NOMO-1 (cell line): ENCODE results near the gene PIAS1.
"Not testable (repeated sequence)": the region's sequence is repeated elsewhere in the genome, so short reads cannot be mapped to it uniquely, and the experiment has no call there.

Experiments
- DNase-seq, 2 experiments: peaks; one replicate each; lab custom pipeline; 2025; ENCODE audit not compliant: unreplicated experiment in 2 of 2; lab: John Stamatoyannopoulos, UW

The PIAS1 gene

DNA sequence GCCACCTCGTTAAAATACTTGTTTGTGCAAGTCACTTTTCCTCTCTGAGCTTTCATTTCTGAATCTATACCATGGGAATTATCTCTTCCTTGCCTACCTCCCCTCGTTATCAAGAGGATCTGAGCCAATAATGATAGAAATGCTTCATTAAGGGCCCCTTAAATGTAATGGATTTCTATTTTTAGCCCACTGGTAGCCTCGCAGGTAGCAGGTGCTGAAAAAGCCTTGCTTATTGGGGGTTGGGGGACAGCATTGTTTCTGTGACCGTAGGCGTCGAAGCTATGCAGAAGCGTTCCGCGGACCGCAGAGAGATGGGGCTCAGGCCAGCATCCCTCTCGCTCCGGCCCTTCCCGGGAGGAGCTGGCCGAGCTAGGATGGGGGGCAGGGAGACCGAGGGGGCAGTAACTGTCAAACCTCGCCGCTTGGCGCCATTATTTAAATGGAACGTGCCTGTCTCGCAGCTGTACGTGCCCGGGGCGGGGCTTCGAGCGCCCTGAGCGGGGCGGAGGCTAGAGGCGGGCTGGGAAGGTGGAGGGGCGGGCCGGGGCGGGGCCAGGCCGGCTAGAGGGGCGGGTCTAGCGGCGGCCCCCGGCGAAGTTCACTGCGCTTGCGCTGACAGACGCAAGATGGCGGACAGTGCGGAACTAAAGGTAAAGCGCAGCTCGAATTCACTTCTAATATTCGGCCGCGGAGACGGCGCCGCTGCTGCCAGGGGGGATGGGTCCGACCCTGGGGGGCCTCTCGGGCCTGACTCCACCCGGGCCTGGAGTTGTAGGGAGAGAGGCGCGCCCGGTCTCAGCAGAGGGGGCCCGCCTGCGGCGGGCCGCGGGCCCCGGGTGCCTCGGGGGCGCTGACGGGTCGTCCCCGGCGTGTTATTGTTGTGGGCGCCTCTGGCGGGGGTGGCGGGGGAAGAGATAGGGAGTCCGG lies at the start of gene PIAS1:
PIAS1 (plus strand) TSS at position 615 of the 927 bp plus-strand sequence; CDS start at position 627, 12 bp downstream.
- peak; percentile 92 to 94 for DNase-seq

DNA sequence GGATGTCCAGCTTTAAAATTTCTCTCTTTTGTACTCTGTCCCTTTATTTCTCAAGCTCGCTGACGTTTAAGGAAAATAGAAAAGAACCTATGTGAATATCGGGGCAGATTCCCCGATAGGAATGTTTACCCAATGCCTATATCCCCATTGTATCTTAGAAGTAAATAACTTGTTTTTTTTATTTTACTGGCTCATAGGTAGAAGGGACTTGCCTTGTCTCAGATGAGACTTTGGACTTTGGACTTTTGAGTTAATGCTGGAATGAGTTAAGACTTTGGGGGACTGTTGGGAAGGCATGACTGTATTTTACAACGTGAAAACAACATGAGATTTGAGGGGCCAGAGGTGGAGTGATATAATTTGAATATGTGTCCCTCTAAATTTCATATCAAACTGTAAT lies 46.5 kb upstream of the PIAS1 start:
- DNase-seq, result not testable (repeated sequence)

DNA sequence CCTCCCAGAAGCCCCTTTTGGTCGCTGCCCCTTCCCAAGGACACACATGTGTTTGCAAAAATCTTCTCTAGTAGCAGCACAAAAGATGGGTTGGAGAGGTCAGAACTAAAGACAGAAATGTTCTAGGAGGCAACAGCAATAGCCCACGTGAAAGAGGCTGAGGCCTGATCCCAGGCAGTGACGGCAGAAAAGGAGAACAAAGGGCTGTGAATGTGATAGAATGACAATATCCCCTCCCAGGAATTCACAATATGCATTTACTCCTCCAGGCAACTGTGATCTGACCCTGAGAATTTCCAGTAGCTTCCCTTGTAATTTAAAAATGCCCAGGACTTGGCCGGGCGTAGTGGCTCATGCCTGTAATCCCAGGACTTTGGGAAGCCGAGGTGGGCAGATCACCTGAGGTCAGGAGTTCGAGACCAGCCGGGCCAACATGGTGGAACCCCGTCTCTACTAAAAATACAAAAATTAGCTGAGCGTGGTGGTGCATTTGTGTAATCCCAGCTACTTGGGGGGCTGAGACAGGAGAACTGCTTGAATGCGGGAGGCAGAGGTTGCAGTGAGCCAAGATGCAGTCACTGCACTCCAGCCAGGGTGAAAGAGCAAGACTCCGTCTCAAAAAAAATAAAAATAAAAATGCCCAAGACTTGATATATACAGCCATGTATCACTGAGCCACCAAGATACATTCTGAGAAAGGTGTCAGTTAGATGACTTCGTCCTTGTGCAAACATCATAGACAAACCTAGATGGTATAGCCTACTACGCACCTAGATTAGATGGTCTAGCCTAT lies 43.6 kb upstream of the PIAS1 start:
- no peak for DNase-seq

DNA sequence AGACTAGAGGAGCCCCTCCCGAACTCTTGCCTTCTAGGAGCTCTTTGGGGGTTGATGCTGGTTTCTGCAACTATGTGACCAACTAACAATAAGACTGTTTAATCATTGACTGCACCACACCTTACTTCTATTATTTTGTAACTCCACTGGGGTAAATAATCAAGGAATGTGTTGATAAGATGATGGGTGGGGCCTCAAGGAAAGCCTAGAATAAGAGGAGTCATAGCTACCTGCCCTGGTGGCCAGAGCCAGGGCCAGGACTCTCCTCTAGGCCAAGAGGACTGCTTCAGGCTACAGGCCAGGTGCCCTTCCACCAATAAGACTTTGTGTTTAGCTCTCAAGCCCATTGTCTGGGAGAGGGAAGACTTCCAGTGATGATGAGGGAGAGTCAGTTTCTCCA lies 41.2 kb upstream of the PIAS1 start:
- DNase-seq, result no peak

DNA sequence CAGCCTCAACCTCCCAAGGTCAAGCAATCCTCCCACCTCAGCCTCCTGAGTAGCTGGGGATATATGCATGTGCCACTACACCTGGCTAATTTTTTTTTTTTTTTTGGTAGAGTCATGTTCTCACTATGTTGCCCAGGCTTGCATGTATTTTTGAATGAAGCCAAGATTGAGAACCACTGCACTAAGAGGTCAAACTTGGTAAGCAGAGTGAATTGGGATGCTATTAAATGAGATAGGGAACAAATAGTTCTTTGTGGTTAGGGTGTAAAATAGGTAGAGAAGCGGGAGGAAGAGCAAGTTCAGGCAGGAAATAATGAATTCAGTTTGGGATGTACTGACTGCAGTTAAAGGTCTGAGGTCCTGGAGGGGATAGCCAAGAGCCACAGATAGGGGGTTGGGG lies 39.9 kb upstream of the PIAS1 start:
- no peak for DNase-seq

GRCh38 chr15:68015244-68015643 lies 38.9 kb upstream of the PIAS1 start:
- DNase-seq, result no peak

GRCh38 chr15:68017201-68017600 lies 36.9 kb upstream of the PIAS1 start:
- no peak for DNase-seq

DNA sequence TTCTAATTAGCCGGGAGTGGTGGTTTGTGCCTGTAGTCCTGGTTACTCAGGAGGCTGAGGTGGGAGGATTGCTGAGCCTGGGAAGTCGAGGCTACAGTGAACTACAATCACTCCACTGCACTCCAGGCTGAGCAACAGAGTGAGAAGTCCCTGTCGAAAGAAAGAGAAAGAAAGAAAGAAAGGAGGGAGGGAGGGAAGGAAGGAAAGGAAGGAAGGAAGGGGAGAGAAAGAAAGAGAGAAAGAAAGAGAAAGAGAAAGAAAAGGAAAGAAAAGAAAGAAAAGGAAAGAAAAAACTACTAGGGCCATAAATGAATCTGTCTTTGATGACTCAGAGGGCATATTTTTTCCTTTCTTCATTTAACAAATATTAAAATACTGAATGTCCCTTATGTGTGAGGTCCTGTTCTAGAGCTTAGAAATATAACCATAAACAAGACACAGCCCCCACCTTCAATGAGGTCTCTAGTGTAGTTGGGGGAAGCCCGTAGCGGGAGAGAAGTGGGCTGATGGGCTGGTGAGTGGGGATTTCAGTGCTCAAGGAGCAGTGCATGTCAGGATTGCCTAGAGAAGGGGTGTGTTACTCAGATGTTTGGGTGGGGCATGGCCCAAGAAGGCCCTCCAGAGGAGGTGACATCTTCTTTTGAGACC lies 35.2 kb upstream of the PIAS1 start:
- no peak for DNase-seq

DNA sequence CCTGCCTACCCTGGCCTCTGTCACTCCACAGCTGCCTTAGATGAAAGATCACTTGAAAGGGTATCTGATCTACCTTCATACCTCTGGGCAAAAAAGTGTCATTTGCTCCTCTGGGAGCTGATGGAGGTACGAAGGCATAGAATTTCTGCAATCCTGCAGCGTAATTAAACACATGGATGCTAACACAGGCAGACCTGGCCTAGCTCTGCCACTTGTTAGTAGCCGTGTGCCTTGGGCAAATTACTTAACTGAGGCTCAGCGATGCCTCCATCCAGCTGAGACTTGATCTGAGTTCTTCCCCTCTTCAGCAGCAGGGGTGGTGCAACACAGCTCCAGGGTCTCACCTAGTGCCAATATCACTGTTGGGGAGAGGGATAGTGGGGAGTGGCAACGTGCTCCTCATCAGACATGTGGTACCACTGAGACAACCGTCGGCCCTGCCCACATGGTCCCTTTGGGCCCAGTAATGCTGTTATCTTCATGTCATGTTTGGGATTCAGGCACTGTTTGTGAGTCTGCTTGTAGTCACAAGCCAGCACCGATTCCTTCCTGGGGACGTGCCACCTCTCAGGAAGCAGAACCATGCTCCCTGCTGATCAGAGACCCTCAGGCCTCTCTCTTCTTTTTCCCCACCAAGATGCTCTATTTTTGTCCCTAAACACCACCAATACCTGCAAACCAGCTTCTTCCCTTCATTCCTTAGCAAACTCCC lies 34.1 kb upstream of the PIAS1 start:
- no peak for DNase-seq

DNA sequence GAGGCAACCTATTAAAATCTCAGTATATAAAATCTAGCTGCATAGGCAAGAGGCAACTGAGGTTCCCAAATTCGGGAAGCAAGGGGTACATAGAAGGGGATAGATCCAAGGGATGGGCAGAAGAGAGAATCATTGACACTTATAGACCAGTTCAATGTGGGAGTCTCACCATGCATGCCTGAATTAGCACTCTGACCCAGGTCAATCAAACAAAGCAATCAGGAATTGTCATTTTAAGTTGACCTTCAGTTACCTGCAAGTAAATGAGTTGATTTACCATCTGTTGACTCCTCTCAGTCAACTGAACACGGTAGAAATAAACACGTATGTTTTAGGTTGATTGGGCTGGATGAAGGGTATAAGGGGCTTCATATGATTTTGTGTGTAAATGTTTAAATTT lies 33.4 kb upstream of the PIAS1 start:
- DNase-seq, result no peak

- no peak for DNase-seq
Measured at GRCh38 chr15:68022061-68022460, 32.1 kb upstream of the PIAS1 start.

DNA sequence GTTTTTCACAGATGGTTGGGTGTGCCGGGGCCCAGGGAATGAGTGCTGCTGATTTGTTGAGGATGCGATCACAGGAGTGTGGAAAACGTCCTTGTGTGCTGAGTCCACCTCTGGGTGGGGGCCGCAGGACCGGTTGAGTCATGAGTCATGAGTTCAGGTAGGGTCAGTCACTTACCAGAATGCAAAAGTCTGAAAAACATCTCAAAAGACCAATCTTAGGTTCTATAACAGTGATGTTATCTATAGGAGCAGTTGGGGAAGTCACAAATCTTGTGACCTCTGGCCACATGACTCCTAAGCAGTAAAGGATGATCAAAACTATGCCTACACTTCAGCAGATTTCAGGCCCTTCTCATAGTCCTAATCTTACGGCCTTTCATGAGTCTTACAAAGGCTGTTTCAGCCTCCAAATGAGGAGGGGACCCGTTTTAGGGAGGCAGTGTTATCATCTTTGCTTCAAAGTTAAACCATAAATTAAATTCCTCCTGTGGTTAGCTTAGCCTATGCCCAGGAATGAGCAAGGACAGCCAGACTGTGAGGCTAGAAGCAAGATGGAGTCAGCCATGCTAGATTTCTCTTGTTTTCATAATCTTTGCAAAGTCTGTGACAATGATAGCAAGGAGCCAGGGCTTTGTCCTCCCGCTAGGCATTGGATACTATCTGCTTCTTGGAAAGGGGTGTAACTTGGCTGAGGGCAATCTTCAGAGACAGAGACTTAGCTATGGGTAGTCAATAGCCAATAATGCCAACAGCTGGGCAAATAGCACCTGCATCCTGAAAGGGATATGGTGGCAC lies 30.6 kb upstream of the PIAS1 start:
- no peak for DNase-seq

DNA sequence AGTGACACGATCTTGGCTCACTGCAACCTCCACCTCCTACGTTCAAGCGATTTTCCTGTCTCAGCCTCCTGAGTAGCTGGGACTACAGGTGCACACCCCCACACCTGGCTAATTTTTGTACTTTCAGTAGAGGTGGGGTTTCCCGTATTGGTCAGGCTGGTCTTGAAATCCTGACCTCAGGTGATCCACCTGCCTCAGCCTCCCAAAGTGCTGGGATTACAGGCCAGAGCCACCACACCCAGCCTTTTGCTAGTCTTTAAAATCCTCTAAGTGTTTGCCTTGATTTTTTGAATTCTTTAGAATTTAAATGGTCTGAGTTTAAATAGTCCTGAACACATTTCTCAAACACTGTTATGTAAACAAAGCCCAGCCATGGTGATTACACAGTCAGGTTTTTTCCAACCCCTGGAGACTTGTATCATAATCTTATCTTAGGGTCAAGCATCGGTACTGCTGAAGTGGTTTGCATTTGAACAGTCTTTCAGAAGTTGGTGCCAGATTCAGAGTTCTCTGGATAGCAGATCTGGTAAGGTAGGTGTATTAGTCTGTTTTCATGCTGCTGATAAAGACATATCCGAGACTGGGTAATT lies 28.2 kb upstream of the PIAS1 start:
- no peak for DNase-seq

DNA sequence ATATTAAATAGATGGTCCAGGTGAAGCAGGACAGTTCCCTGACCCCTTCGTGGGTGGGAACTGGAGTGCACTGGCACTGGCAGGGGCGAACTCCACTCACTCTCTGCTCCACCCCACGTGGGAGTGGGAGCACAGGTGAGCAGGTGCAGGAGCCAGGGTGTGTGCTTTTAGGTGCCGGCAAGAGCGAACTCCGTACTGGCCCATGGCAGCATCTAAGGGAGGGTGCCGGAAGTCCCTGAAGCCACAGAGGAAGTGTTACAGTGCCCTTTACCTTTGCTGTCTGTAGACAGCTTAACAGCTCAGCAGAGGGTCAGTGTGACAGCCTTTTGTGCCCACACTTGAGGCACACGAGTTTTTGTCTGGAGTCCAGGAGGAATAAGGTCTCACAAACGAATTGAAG lies 26.7 kb upstream of the PIAS1 start:
- no peak for DNase-seq

GRCh38 chr15:68028137-68028887 lies 25.8 kb upstream of the PIAS1 start:
- no peak for DNase-seq

DNA sequence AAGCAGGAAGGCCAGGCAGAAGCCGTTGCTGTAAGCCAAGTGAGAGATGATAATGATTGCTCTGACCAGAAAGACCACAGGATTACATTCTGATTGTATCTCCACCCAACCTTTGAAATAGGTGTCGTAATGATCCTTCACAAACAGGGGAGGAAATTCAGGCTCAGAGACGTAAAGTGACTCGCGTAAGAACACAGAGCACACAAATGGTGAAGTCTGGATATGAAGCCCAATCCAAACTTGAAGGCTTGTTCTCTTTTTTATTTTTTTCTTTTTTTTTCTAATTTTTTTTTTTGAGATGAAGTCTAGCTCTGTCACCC lies 25.3 kb upstream of the PIAS1 start:
- peak; percentile 36 to 79 for DNase-seq

DNA sequence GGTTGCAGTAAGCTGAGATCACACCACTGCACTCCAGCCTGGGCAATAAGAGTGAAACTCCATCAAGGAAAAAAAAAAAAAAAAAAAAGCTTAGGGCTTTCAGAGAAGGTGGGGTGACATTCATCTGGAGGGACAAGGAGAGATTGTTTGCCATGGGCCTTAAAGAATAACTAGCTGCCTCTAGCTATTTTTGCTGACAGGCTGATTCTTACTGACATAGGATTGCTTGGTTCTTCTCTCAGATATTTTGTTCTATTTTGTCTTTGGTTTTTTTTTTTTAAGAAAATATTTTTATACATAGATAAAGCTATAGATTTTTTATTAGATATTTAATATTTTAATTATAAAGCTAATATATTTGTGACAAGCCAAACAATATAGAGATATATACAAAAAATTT lies 24.2 kb upstream of the PIAS1 start:
- no peak for DNase-seq

GRCh38 chr15:68031404-68031803 lies 22.7 kb upstream of the PIAS1 start:
- peak in 1 of 2 experiments; percentile 22 for DNase-seq

- DNase-seq, result peak in 1 of 2 experiments; percentile 55
Measured at GRCh38 chr15:68032672-68033071, 21.4 kb upstream of the PIAS1 start.
